Raji (cell line): Measurements from ENCODE around the gene KATNBL1.
A peak's percentile ranks its signal among the peaks of the same experiment; 100 is the strongest.

Experiments used
- POLR2A ChIP-seq: IDR thresholded peaks from 2 replicates; pipeline ENCODE4 v1.6.1; 2011; ENCODE audit warnings: low read depth, low read length, control low read depth; ENCODE audit not compliant: insufficient read depth

Gene KATNBL1

DNA sequence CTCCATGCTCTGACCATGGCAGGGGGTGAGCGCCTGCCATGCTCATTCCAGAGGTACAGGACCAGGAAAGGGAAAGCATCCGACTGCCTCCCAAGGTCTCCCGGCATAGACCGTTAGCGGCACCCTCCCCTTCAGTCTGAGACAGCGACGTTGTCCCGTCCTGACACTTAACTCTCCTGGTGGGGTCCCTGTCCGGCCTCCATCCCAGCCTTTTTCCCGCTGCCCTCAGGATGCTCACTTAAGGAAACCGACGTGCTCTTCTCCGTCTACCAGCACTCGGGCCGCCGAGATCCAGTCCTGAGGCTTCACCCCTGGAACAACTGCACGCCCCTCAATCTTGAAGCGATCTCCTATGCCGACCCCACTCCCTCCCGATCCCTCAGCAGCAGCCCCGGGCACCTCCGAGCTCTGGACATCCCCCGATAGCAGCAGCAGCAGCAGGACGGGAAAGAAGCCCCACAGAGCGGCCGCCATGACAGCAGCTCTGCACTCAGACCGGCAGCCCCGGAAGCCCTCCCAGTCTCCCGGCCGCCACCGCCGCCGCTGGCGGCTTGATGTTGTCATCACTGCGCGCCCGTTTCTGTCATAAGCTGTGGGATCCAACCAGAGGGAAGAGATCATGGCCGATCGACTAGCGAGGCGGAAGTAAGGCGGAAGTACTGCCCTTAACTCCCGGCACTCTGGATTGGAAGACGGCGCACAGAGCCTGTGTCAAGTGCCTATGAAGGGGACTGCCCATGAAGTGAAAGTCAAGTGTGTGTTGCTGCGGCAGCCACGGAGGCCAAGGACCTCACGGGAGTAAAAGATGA lies 108.3 kb downstream of the KATNBL1 start, which contains the start of the genes EMC7 and PGBD4:
TSS of gene EMC7 (minus strand) at position 497 of the 809 bp plus-strand sequence. CDS start at position 474, 23 bp downstream.
TSS of gene PGBD4 (plus strand) at position 718 of the 809 bp plus-strand sequence. CDS start 449 bp downstream, outside the sequence.
- peak; percentile 89 for TF ChIP-seq POLR2A

DNA sequence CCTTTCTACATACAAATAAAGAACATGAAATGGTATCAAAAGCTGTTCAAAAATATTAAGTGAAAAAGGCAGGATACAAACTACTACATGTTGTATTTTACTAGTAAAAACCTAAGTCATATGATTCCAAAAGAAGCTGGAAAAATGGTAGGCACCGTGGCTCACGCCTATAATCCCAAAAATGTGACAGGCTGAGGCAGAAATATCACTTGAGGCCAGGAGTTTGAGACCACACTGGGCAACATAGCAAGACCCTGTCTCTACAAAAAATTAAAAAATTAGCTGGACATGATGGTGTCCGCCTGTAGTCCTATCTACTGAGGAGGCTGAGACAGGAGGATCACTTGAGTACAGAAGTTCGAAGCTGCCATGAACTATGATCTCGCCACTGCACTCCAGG lies 110.0 kb downstream of the KATNBL1 start:
- no peak for TF ChIP-seq POLR2A
